ENCODE results near the gene CDH23. TPM values are rescaled to one million over a fixed set of nuclear protein-coding genes. Genes with fewer than 3 reads are reported as not detected.

CDH23 gene
- polyA plus RNA-seq, 1 donor (not counting 4 experiments of a cell fraction or from before 2014, with no cell fraction given), result 0.01 TPM

GRCh38 chr10:71453186-71453585, 56.5 kb downstream of the CDH23 start:
- dilution Hi-C loops (cut with MboI; ENCODE audit: extremely low pct_ligation_motif_present, low sequenced_read_pairs), result no loop called here
- FAIRE-seq (no peak), DNase-seq (ENCODE audit: low read depth, low spot score) (no peak)
- no peak overlapping the region for H2AFZ ChIP-seq (ENCODE audit: control insufficient read depth, low read length)
- peaks cover 36% of the 10 kb centered on the region for H3K27me3 ChIP-seq (ENCODE audit: control insufficient read depth, extremely low read depth, insufficient read depth, low read length)
- no peaks in the 10 kb centered on the region for H3K4me1 ChIP-seq (ENCODE audit: control insufficient read depth, extremely low read depth, insufficient read depth, low read length)
- H3K36me3 ChIP-seq (ENCODE audit: control insufficient read depth in 2 of 2, extremely low read depth in 1 of 2, insufficient read depth in 2 of 2, low read length in 2 of 2), result no peaks in the 10 kb centered on the region
- no peaks in the 10 kb centered on the region for H3K79me2 ChIP-seq (ENCODE audit: control insufficient read depth, insufficient read depth, low read length)
- no peak overlapping the region for H3K27ac ChIP-seq (ENCODE audit: control insufficient read depth, insufficient read depth, low read length)
- no peaks in the 10 kb centered on the region for H4K20me1 ChIP-seq (ENCODE audit: control insufficient read depth, extremely low read depth, insufficient read depth, low read length)
- H3K9me1 ChIP-seq (ENCODE audit: control insufficient read depth, extremely low read depth, insufficient read depth, low read length), result no peaks in the 10 kb centered on the region
- no peak overlapping the region for H3K4me2 ChIP-seq (ENCODE audit: control insufficient read depth, extremely low read depth, insufficient read depth, low read depth, low read length)
- H3K9ac ChIP-seq (ENCODE audit: control insufficient read depth, extremely low read depth, insufficient read depth, low read length), result no peak overlapping the region
- TF ChIP-seq CTCF (optimal IDR thresholded peaks at IDR 0.05 in 1 of 3, IDR thresholded peaks at IDR 0.05 in 1 of 3, conservative IDR thresholded peaks at IDR 0.05 in 1 of 3; ENCODE audit: extremely low read depth in 1 of 3, insufficient read depth in 2 of 3, low read length in 3 of 3) (no peak), EZH2 (IDR thresholded peaks at IDR 0.05; ENCODE audit: low read length) (no peak)
- H3K9me3 ChIP-seq (ENCODE audit: control insufficient read depth, low read depth, low read length), result no peaks in the 10 kb centered on the region
- no peak overlapping the region for H3K4me3 ChIP-seq (ENCODE audit: control insufficient read depth in 2 of 3, extremely low read depth in 1 of 3, insufficient read depth in 2 of 3, low read depth in 1 of 3, low read length in 3 of 3)

GRCh38 chr10:71454347-71454746, 57.6 kb downstream of the CDH23 start:
- dilution Hi-C loops (cut with MboI; ENCODE audit: extremely low pct_ligation_motif_present, low sequenced_read_pairs), result no loop called here
- FAIRE-seq (no peak), DNase-seq (ENCODE audit: low read depth, low spot score) (no peak)
- TF ChIP-seq CTCF (optimal IDR thresholded peaks at IDR 0.05 in 1 of 3, IDR thresholded peaks at IDR 0.05 in 1 of 3, conservative IDR thresholded peaks at IDR 0.05 in 1 of 3; ENCODE audit: extremely low read depth in 1 of 3, insufficient read depth in 2 of 3, low read length in 3 of 3) (no peak), EZH2 (IDR thresholded peaks at IDR 0.05; ENCODE audit: low read length) (no peak)
- no peak overlapping the region for H3K9ac ChIP-seq (ENCODE audit: control insufficient read depth, extremely low read depth, insufficient read depth, low read length)
- H3K79me2 ChIP-seq (ENCODE audit: control insufficient read depth, insufficient read depth, low read length), result no peaks in the 10 kb centered on the region
- H3K36me3 ChIP-seq (ENCODE audit: control insufficient read depth in 2 of 2, extremely low read depth in 1 of 2, insufficient read depth in 2 of 2, low read length in 2 of 2), result no peaks in the 10 kb centered on the region
- no peak overlapping the region for H3K4me2 ChIP-seq (ENCODE audit: control insufficient read depth, extremely low read depth, insufficient read depth, low read depth, low read length)
- H2AFZ ChIP-seq (ENCODE audit: control insufficient read depth, low read length), result no peak overlapping the region
- H3K4me3 ChIP-seq (ENCODE audit: control insufficient read depth in 2 of 3, extremely low read depth in 1 of 3, insufficient read depth in 2 of 3, low read depth in 1 of 3, low read length in 3 of 3), result no peak overlapping the region
- H3K9me3 ChIP-seq (ENCODE audit: control insufficient read depth, low read depth, low read length), result no peaks in the 10 kb centered on the region
- H4K20me1 ChIP-seq (ENCODE audit: control insufficient read depth, extremely low read depth, insufficient read depth, low read length), result no peaks in the 10 kb centered on the region
- no peak overlapping the region for H3K27ac ChIP-seq (ENCODE audit: control insufficient read depth, insufficient read depth, low read length)
- no peaks in the 10 kb centered on the region for H3K4me1 ChIP-seq (ENCODE audit: control insufficient read depth, extremely low read depth, insufficient read depth, low read length)
- H3K9me1 ChIP-seq (ENCODE audit: control insufficient read depth, extremely low read depth, insufficient read depth, low read length), result no peaks in the 10 kb centered on the region
- H3K27me3 ChIP-seq (ENCODE audit: control insufficient read depth, extremely low read depth, insufficient read depth, low read length), result peaks cover 39% of the 10 kb centered on the region
